Measurements from ENCODE around the gene CTU1. TPM values are rescaled to one million over a fixed set of nuclear protein-coding genes. Genes with fewer than 3 reads are reported as not detected.

The CTU1 gene
- total RNA-seq, 1 donor from 2014 or later, result 9.3 TPM

DNA sequence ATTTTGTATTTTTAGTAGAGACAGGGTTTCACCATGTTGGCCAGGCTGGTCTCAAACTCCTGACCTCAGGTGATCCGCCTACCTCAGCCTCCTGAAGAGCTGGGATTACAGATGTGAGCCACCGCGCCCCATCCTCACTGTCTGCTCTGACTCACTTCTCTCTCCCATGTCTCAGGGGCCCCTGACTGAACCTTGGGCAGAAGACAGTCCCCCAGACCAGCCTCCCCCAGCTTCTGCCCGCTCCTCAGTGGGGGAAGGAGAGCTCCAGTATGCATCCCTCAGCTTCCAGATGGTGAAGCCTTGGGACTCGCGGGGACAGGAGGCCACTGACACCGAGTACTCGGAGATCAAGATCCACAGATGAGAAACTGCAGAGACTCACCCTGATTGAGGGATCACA lies 21.5 kb upstream of the CTU1 start:
- TF ChIP-seq CTCF (conservative IDR thresholded peaks at IDR 0.05), result no peak
- Mint-ChIP-seq H3K36me3 (no peaks in the 10 kb centered on the region), H3K4me1 (ENCODE audit: unreplicated experiment) (peaks cover 4% of the 10 kb centered on the region), H3K27me3 (peaks cover 15% of the 10 kb centered on the region), H3K9me3 (peaks cover 2% of the 10 kb centered on the region), H3K27ac (no peak overlapping the region), H3K4me3 (no peak overlapping the region)
- no peak for DNase-seq (ENCODE audit: extremely low spot score, unreplicated experiment)

GRCh38 chr19:51128227-51128626 lies 20.0 kb upstream of the CTU1 start:
- peaks cover 4% of the 10 kb centered on the region for H3K4me1 Mint-ChIP-seq (ENCODE audit: unreplicated experiment)
- H3K27ac Mint-ChIP-seq, result peak overlapping the region; percentile 38
- H3K4me3 Mint-ChIP-seq, result no peak overlapping the region
- H3K36me3 Mint-ChIP-seq, result no peaks in the 10 kb centered on the region
- peaks cover 15% of the 10 kb centered on the region for H3K27me3 Mint-ChIP-seq
- no peak for DNase-seq (ENCODE audit: extremely low spot score, unreplicated experiment)
- no peaks in the 10 kb centered on the region for H3K9me3 Mint-ChIP-seq
- no peak for TF ChIP-seq CTCF (conservative IDR thresholded peaks at IDR 0.05)

- no peaks in the 10 kb centered on the region for H3K9me3 Mint-ChIP-seq
- no peak for DNase-seq (ENCODE audit: extremely low spot score, unreplicated experiment)
- H3K27me3 Mint-ChIP-seq, result peaks cover 16% of the 10 kb centered on the region
- H3K4me1 Mint-ChIP-seq (ENCODE audit: unreplicated experiment), result peaks cover 4% of the 10 kb centered on the region
- no peak for TF ChIP-seq CTCF (conservative IDR thresholded peaks at IDR 0.05)
- H3K27ac Mint-ChIP-seq, result no peak overlapping the region
- H3K36me3 Mint-ChIP-seq, result no peaks in the 10 kb centered on the region
- no peak overlapping the region for H3K4me3 Mint-ChIP-seq
Measured at GRCh38 chr19:51127755-51128154, 19.5 kb upstream of the CTU1 start.

GRCh38 chr19:51127032-51127431 lies 18.8 kb upstream of the CTU1 start:
- Mint-ChIP-seq H3K9me3 (no peaks in the 10 kb centered on the region), H3K36me3 (no peaks in the 10 kb centered on the region), H3K4me1 (ENCODE audit: unreplicated experiment) (peaks cover 4% of the 10 kb centered on the region), H3K4me3 (no peak overlapping the region), H3K27ac (no peak overlapping the region), H3K27me3 (peaks cover 16% of the 10 kb centered on the region)
- no peak for DNase-seq (ENCODE audit: extremely low spot score, unreplicated experiment)
- no peak for TF ChIP-seq CTCF (conservative IDR thresholded peaks at IDR 0.05)

GRCh38 chr19:51125421-51126075 lies 17.3 kb upstream of the CTU1 start:
- no peak for TF ChIP-seq CTCF (conservative IDR thresholded peaks at IDR 0.05)
- Mint-ChIP-seq H3K36me3 (no peaks in the 10 kb centered on the region), H3K4me3 (no peak overlapping the region), H3K27ac (no peak overlapping the region), H3K9me3 (no peaks in the 10 kb centered on the region), H3K4me1 (ENCODE audit: unreplicated experiment) (peaks cover 4% of the 10 kb centered on the region), H3K27me3 (peaks cover 16% of the 10 kb centered on the region)
- DNase-seq (ENCODE audit: extremely low spot score, unreplicated experiment), result no peak

Data from type B pancreatic cell (in vitro differentiated cells).